Measurements from ENCODE around the gene HPS4. TPM values are rescaled to one million over a fixed set of nuclear protein-coding genes. Genes with fewer than 3 reads are reported as not detected.

The HPS4 gene
- total and polyA plus RNA-seq, 2 of the 8 experiments (the other 6 are each of a cell fraction or from before 2014, with no cell fraction given): 28.0 to 35.2 TPM

GRCh38 chr22:26450453-26451185, 33.0 kb downstream of the HPS4 start:
- no peak overlapping the region for H2BK120ac ChIP-seq (replicated peaks; ENCODE audit: low read depth, low read length)
- WGBS, 2 experiments (ENCODE audit: extremely low coverage in 1 of 2, insufficient coverage in 1 of 2, insufficient read length in 1 of 2, insufficient replicate concordance in 2 of 2, low coverage in 1 of 2, low lambda C conversion rate in 2 of 2, missing lambda C conversion rate in 1 of 2): 88% methylated on average over 9 of the region's 9 CpGs; no CpG with 5 or more reads in 1 of the 2 experiments
- no peak overlapping the region for H3K4me3 ChIP-seq (ENCODE audit: extremely low read depth in 1 of 4, insufficient read depth in 2 of 4, low read depth in 3 of 4, low read length in 4 of 4)
- ChIA-PET POLR2A (ENCODE audit: partially characterized antibody) (no interaction called here), CTCF (ENCODE audit: partially characterized antibody) (interaction anchor here (3.2 kb wide), 1 partner anchor 10 kb away, joined by 19 read pairs; no protein-coding TSS in a partner anchor)
- H3K9me3 ChIP-seq (ENCODE audit: insufficient read depth in 2 of 2, low read depth in 1 of 2, low read length in 1 of 2): no peaks in the 10 kb centered on the region
- no peak overlapping the region for H2BK15ac ChIP-seq (ENCODE audit: low read length)
- no peak overlapping the region for H2AFZ ChIP-seq (ENCODE audit: low read length)
- no peaks in the 10 kb centered on the region for H3K79me2 ChIP-seq (ENCODE audit: control insufficient read depth in 1 of 2, insufficient read depth in 2 of 2, low read length in 2 of 2)
- no peaks in the 10 kb centered on the region for H3K23me2 ChIP-seq (ENCODE audit: low read depth, low read length)
- H4K8ac ChIP-seq (ENCODE audit: extremely low read depth, insufficient read depth, low read length): no peak overlapping the region
- H3K4me1 ChIP-seq (replicated peaks in 1 of 4; ENCODE audit: control insufficient read depth in 3 of 4, insufficient read depth in 4 of 4, low read length in 3 of 4): no peaks in the 10 kb centered on the region
- no peak overlapping the region for H3K9ac ChIP-seq (replicated peaks in 1 of 4; ENCODE audit: extremely low read depth in 1 of 4, low read depth in 3 of 4, low read length in 3 of 4)
- no peak overlapping the region for H3K4me2 ChIP-seq (ENCODE audit: insufficient read depth in 1 of 2, low read depth in 2 of 2, low read length in 2 of 2)
- H2BK5ac ChIP-seq (ENCODE audit: low read depth, low read length): peak overlapping the region; percentile 24; the same call in 1 of the 2 replicates
- no peak overlapping the region for H4K91ac ChIP-seq (replicated peaks; ENCODE audit: insufficient read length, low read length)
- no peaks in the 10 kb centered on the region for H4K20me1 ChIP-seq (replicated peaks in 1 of 2; ENCODE audit: control insufficient read depth in 1 of 2, insufficient read depth in 2 of 2, low read length in 2 of 2)
- no peak overlapping the region for H3K56ac ChIP-seq (replicated peaks; ENCODE audit: insufficient read length, low read depth, low read length)
- FAIRE-seq: no peak
- H3K4ac ChIP-seq (replicated peaks; ENCODE audit: insufficient read length, low read depth, low read length): no peak overlapping the region
- H3K18ac ChIP-seq (ENCODE audit: extremely low read depth, low read length): no peak overlapping the region
- no peak overlapping the region for H2BK20ac ChIP-seq (ENCODE audit: low read length)
- H3K79me1 ChIP-seq (ENCODE audit: low read depth, low read length): no peaks in the 10 kb centered on the region
- H3K14ac ChIP-seq (ENCODE audit: insufficient read length): no peak overlapping the region
- H2AK5ac ChIP-seq (ENCODE audit: low read depth, low read length): no peak overlapping the region
- H2BK12ac ChIP-seq (ENCODE audit: low read depth, low read length): no peak overlapping the region
- H3K23ac ChIP-seq (ENCODE audit: insufficient read length): no peak overlapping the region
- H3K27me3 ChIP-seq (replicated peaks in 1 of 4; ENCODE audit: control insufficient read depth in 3 of 4, extremely low read depth in 1 of 4, insufficient read depth in 3 of 4, low read length in 3 of 4): no peaks in the 10 kb centered on the region
- DNase-seq (ENCODE audit: low read depth in 1 of 2, low spot score in 2 of 2): no peak
- H3K27ac ChIP-seq (ENCODE audit: low read depth, low read length): no peak overlapping the region
- peaks cover 0 to 32% (median 3%) of the 10 kb centered on the region in 4 experiments; a peak in 4 of 8 replicates for H3K36me3 ChIP-seq (ENCODE audit: control insufficient read depth in 2 of 4, insufficient read depth in 4 of 4, low read length in 3 of 4)
- no peak overlapping the region for H4K5ac ChIP-seq (ENCODE audit: insufficient read length, low read depth, low read length)
- no peak for TF ChIP-seq NRF1 (IDR thresholded peaks at IDR 0.05; ENCODE audit: low read depth, low read length)
- TF ChIP-seq POLR2A (IDR thresholded peaks at IDR 0.05; ENCODE audit: control extremely low read depth in 1 of 2, low read depth in 2 of 2, low read length in 2 of 2): no peak
- TF ChIP-seq SP4 (IDR thresholded peaks at IDR 0.05; ENCODE audit: low read length): no peak
- TF ChIP-seq TAF1 (IDR thresholded peaks at IDR 0.05; ENCODE audit: low read depth, low read length): no peak
- TF ChIP-seq YY1 (IDR thresholded peaks at IDR 0.05; ENCODE audit: low read depth, low read length): no peak

Measured in H1 (cell line).